Measurements from ENCODE around the gene ENDOU.

DNA sequence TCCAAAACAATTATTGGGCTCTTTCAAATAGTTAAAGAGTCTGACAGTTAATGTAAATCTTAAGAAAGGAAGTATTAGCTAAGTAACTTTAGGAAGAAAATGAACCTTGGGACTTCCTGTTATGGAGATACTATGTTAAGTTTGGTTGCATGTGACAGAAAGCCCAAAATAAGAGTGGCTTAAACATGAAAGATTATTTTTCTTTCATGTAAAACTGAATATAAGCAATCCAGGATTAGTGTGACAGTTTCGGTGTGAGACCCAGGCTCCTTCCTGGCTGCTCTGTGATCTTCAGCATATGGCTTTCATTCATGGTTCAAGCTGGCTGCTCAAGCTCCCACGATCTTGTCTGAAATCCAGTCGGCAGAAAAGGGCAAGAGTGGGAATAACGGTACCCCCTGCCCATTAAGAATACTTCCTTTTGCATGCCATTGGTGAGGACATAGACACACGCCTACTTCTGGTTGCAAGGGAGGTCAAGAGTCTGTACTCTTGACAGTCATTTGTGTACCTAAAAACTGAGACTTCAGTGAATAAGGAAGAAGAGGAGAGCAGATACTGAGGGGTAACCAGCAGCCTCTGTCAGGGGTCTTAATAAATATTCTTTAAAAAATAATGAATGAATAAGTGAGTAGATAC is 17.3 kb downstream of the ENDOU start:
- TF ChIP-seq EZH2 (IDR thresholded peaks at IDR 0.05; ENCODE audit: borderline replicate concordance, low read depth, low read length, severe bottlenecking) = no peak
- TF ChIP-seq, protein P1, sequence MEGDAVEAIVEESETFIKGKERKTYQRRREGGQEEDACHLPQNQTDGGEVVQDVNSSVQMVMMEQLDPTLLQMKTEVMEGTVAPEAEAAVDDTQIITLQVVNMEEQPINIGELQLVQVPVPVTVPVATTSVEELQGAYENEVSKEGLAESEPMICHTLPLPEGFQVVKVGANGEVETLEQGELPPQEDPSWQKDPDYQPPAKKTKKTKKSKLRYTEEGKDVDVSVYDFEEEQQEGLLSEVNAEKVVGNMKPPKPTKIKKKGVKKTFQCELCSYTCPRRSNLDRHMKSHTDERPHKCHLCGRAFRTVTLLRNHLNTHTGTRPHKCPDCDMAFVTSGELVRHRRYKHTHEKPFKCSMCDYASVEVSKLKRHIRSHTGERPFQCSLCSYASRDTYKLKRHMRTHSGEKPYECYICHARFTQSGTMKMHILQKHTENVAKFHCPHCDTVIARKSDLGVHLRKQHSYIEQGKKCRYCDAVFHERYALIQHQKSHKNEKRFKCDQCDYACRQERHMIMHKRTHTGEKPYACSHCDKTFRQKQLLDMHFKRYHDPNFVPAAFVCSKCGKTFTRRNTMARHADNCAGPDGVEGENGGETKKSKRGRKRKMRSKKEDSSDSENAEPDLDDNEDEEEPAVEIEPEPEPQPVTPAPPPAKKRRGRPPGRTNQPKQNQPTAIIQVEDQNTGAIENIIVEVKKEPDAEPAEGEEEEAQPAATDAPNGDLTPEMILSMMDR (IDR thresholded peaks at IDR 0.05; ENCODE audit: borderline replicate concordance, extremely low read depth, low read length, poor library complexity, severe bottlenecking) = no peak
